GM21723 (cell line): Measurements from ENCODE around the gene IPPK.
"Not testable (repeated sequence)": the region's sequence is repeated elsewhere in the genome, so short reads cannot be mapped to it uniquely, and the experiment has no call there.

Source experiments
- ATAC-seq: cut with Tn5 transposase; IDR thresholded peaks from one replicate; pipeline ENCODE4 v1.9.1; 2021; ENCODE audit warnings: mild to moderate bottlenecking, moderate library complexity; ENCODE audit not compliant: unreplicated experiment

The IPPK gene

DNA sequence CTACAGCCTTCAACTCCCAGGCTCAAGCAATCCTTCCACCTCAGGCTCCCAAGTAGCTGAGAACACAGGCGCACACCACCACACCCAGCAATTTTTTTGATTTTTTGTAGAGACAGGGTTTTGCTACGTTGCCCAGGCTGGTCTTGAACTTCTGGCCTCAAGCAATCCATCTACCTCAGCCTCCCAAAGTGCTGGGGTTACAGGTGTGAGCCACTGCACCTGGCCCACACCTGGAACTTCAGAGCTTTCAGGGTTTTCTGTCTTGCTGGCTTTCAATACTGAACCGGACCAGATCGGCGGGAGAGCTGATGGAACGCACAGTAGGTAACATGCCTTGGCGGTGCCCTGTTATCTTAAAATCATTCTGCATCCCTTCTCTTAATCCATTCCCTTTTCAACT is 30.8 kb downstream of the IPPK start:
- no peak for ATAC-seq

DNA sequence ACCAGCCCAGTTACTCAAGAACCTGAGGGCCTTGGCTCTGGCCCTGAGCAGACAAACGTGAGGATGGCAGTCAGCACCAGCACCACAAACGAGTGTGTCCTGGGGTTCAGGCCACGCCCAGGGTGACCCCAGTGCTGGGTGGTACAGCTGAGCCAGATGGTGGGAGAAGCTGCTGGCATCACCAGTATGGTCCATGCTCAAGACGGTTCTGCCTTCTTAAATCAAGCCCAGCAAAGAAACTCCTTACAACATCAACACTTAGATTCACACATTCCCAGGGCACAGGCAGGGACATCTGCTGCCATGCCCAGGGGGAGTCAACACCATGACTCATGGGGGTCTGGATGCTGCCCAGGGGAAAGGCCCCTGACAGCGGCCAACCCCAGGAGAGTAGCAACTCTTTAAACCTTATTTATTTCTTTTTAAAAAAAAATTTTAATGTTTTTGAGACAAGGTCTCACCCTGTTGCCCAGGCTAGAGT is 31.3 kb downstream of the IPPK start:
- no peak for ATAC-seq

DNA sequence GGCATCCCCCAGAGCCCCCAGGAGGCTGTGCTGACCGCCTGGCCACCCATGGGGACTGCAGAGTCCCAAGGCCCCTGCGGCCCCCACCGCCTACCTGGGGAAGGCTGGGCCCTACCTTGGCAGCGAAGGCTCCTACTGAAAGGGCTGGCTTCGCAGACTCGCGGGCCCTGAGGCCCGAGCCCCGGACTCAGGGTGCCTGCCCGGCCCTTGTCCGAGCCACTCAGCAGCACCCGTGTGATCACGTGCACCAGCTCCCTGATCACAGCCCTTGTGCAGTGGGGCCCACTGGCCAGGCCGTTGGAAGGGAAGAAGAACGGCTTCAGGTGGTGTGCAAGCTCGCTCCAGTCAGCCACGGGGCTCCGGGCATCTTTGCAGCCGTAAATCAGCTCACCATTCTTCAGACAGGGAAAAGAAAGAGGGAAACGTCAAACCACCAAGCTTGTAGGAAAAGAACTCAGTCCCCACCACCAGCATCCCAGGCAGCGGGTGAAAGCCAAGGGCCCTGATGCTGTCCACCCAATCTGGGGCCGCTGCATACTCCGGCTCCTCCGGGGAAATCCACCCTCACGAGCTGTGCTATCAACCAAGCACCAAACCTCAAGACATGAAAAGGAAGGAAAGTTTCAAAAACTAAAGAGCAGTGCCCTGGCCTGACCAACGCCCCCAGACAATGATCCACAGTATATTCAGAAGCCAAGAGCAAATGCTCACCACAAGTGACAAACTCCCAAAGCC is 31.9 kb downstream of the IPPK start:
- no peak for ATAC-seq

DNA sequence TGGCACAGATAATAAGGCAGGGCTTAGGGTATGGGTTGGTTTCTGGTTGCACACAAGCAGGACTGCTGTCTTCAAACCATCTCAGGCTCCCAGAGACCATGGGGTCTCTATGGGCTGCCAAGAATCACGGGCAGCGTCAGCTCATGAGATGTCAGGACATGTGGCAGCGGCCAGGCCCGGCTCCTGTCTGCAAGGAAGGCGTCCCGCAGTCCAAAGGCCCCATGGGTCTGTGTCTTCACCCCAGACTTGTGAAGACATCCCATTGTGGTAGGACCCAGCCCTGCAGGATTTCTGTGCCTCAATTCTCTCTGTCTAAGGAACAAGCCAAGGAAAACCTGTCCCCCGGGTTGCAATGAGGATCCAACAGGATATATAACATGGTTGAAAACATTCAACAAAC is 32.6 kb downstream of the IPPK start:
- no peak for ATAC-seq

DNA sequence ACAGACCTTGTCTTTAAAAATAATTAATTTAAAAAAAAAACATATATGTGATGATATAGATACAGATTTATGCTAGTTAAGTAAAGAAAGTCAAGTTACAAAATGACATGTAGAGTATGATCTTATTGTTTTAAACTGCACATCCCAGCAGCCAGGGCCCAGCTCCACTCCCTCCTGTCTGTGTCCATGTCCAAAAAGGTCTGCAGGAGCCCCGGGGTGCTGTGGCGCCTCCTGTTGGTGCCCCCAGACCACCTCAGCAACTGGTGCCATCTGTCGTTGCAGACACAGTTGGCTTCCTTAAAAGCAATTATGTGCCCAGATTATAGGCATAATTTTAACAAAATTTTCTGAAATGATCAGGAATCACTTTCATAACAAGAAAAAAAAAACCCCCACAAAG is 33.3 kb downstream of the IPPK start:
- no peak for ATAC-seq

DNA sequence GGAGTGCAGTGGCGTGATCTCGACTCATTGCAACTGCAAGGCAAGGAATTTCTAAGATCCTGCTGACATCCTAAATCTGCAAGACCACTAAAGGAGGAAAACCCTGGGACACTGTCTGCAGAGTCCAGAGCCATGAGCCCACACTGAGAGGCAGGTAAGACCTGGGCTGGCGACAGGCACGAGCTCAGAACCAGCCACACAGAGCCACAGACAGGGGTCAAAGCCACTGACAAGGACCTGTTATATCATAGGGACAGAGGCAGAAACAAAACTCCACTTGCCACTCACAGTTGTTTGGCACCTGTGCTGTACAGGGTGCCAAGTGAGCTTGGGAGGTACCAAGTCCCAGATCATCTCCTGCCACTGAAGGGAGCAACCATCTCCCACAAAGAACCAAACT is 34.2 kb downstream of the IPPK start:
- ATAC-seq = no peak

DNA sequence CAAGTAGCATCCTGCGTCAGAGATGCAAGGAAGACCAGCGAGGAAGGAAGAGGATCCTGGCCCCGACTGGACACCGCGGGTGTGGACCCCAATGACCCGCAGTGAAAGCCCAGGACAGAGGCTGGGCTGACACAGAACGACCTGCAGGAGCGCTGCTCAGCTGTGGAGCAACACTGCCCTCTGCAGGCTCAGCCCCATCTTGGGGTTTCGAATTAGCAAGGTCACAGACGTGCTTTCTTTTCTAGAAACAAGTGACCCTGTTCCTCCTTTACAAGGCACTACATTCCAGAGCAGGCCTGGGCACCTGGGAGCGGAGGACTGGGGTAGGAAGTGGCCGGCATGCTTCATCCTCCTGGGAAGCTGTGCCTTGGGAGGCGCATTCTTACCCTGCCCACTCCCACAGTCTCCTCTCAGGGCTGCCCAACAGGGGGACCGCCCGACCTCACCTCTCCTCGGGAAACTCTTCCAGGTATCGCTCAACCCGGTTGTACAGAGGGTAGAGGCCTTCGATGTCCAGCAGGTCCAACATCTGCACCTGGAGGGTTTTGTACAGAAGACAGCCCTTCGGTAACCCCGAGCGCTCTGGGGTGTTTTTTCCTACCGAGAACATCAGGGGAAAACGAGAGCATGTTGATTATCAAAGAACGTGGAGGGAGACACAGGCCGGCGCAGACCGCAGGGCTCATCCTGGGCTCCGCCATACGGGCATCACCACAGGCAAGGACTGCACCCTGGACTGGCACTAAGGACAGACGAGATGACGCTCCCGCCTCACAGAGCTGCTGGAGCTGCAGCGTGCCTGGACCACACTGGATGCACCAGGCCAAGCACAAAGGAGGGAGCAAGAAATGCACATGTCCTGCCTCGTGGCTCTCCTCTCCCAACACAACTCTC is 35.0 kb downstream of the IPPK start:
- no peak for ATAC-seq

DNA sequence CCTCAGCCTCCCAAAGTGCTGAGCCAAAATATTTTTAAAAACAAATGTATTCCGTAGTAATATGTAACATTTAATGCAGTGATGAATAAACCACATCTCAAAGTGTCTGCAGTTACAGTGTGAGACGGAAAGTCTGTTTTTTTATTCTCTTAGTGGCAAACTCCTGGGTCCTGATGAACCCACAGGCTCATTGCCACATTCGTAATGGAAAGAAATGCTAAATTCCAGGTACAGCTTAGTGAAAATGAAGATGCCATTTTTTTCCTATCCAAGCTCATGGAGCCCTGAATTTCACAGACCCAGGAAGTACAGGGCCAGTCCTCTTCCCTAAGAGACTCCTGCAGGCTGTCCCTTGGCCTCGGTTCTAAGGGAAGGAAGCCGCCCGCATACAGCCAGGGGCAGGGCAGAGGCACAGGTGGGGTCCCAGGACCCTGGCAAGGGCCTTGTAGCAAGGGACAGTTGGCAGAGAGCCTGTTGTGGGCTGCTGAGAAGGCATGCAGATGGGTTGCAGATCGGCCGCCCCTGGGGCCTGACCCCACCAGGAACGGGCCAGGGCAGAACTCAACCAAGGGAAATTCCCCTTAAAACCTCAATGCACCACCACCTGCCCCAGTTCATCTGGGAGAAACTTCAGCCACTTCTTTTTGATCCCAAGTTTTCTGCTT is 36.2 kb downstream of the IPPK start:
- ATAC-seq = no peak

DNA sequence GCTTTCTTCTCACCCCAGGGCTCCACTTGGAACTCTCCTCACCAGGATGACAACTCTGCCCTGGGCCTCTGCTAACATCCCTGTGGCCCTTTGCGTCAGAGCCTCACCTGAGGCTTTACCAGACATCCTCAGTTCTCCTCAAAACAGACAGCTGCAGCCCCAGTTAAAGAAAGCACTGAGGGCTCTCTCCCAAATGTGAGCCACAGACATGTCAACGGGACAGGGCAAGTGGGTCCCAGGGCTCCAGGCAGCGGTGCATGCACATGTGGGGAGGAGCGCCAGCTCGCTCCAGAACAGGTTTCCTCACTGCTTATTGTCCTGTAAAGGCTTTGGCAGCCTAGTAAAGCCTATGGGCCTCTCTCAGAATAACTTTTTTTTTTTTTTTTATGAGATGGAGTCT is 37.3 kb downstream of the IPPK start:
- ATAC-seq = no peak

DNA sequence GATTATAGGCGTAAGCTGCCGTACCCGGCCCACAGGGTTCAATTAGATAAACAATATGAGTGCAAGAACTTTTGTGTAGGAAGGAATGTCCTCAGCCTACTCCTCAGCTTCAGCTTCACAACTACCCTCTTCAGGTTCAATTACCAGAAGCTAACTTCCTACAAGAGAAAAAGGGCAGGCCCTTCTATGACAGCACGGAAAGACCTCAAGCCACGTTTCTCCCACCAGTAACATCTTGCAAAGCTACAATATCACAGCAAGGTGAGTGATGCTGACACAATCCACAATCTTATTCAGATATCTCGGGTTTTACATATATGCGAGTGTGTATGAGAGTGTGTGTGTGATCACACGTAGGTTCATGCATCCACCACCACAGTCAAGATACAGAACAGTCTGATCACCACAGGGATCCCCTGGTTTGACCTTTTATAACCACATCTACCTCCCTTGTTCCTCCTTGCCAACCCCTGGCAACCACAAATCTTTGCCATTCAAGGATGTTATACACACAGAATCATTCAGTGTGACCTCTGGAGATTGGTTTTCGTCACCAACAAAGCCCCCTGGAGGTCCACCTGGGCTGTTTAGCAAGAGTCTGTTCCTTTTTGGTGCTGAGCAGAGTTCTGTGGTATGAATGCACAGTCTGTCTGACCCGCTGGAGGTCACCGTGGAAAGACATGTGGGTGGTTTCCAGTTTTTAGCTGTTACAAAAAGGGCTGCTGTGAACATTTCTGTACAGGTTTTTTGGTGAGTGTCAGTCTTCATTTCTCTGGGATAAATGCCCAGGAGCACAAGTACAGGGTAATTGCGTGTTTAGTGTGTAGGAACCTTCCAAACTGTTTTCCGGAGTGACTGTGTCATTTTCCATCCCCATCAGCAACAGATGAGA is 38.2 kb downstream of the IPPK start:
- no peak for ATAC-seq

DNA sequence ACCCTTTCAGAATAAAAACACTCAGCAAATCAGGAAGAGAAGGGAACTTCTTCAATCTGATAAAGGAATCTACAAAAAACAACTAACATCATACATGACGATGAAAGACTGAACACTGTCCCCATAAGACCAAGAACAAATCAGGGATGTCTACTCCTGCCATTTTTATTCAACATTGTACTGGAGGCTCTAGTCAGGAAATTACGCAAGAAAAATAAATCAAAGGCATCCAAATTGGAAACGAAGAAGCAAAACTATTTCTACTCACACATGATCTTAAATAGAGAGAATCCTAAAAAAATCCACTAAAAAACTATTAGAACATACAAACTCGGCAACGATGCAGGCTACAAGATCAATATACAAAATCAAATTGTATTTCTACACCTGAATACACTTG is 42.3 kb downstream of the IPPK start:
- ATAC-seq = no peak

DNA sequence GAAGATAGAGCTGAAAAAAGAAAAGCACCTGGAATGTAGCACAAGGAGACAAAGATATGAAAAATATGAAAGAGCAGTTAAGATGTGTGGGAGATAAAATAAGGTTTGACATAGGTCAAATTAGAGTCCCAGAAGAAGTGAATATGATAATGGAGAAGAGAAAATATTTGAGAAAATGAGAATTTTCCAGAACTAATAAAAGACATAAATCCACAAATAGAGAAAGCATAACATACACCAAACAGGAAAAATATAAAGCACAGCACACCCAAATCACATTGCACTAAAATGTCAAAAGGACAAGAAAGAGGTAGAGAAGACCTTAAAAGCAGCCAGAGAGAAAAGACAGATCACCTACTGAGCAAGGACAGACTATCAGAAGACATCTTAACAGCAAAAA is 43.4 kb downstream of the IPPK start:
- ATAC-seq = no peak

DNA sequence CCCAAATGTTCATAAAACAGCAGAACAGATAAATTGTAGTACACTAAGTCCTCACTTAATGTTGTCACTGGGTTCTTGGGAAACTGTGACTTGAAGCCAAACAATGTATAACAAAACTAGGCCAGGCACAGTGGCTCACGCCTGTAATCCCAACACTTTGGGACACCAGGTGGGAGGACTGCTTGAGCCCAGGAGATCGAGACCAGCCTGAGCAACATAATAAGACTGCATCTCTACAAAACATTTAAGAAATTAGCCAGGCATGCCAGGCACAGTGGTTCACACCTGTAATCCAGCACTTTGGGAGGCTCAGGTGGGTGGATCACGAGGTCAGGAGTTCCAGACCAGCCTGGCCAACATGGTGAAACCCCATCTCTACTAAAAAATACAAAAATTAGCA is 46.0 kb downstream of the IPPK start:
- not testable (repeated sequence) for ATAC-seq

DNA sequence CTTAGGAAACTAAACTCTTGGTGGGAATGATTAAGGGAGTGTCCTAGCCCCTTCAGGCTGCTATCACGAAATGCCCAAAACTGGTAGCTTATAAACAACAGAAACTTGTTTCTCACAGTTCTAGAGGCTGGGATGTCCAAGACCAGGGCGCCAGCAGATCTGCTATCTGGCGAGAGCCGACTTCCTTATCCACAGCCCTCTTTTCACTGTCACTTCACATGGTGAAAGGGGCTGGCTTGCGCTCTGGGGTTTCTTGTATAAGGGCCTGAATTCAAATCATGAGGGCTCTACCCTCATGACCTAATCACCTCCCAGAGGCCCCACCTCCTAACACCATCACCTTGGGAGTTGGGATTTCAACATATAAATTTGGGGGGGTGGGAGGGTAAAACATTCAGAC is 49.1 kb downstream of the IPPK start:
- ATAC-seq = no peak

DNA sequence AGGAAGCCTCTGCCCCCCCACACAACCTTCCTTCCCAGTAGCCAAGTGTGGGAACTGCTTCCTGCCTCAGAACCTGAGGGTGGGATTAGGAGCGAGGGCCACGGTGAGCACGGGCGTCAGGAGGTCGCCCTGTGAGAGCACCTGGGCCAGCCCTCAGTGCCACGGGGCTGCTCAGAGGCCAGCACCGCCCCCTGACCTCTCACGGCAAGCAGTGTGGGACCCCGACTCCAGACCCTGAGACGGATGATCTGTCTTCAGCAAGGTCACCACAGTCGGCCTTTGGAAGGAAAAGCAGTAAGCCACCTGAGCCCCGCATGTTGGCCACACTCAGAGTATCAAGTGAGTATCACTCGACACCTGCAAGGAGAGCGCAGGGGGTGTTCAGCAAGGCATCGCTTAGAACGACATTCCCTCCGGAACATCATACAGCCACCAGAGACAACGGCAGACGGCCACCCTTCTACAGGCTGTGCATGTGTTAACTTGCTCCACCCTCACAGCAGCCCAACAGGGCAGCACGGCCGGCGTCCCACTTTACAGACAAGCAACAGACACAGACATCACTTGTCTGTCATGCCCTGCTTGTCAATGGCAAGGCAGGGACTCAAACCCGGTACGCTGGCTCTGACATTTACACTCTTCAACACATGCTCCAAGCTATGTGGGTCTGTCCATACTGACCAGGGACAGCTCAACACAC is 50.2 kb downstream of the IPPK start:
- ATAC-seq = no peak

DNA sequence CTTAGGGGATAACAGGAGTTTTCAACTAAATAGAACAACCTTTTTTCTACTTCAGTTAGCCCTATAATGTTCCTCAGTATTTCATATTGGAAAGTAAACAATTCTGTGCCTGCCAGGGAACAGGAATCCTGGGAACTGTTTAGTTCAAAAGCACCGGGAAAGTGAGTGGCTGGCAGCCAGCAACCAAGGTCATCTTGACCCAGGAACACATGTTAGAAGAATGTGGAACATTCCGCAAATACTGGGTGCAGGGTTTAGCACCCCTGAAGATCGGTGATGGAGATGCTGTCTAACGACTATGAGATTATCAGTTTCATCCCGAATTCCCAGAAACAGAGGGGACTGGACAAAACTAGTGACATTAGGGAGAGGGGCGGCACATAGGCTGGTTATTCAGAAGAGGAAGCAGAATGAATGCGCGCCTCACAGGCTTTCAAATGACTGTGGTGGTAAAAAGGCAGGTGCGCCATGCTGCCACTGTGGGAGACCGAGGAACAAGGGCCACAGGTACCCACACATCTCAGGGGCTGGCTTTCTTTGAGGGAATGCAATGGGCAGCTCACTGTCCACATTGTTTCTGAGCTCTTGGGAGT is 51.2 kb downstream of the IPPK start:
- no peak for ATAC-seq

DNA sequence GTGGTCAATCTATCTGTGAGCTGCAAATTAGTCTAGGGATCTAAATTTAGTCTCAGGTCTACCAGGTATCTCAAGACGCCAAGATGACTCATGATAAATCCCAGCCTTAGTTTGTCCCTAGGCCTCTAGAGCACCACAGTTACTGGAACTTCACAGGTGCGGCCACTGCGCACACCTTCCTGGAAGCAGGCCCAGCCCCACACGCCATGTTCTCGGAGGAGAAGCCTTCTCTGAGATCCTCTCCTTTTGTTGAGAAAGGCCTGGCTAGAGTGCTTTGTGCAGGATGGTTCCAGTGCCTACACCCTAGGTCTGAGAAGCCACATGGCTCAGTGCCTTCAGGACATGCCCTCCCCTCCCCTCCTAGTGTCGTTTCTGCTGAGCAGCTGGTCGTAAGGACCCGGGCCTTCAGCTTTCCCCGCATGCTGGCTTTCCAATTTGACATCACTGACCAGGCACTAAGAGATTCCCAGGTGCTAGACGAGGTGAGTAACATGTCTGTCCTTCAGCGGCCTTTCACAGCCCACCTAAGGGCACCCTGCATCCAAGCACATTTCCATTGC is 51.9 kb downstream of the IPPK start:
- no peak for ATAC-seq

DNA sequence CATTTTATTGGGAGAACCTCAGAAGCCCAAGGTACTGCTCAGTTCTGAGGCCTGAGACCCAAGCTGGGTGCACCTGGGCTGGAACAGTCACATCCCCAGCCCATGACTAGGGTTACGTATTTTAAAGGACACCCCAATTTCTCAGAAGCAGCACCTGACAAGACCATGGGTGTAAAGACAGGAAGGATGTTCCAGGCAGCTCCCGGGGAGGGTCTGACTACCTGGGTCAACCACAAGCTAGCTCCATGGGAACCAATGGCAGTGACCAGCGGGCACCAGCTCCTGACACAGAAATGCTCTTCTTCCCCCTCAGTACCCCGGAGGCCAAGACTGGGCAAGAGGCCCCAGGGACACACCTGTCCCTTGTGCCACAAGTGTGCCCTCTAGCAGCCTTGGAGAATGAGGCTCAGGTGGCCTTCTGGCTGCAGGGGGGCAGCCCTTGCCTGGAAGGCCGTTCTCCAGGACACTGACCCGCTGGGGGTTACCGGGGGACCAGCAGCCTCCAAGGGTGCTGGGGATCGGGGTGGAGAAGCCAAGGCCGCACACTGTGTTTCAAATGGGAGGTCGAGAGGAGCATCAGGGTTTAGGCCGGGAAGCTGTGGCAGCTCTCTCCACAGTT is 52.6 kb downstream of the IPPK start:
- ATAC-seq = no peak

DNA sequence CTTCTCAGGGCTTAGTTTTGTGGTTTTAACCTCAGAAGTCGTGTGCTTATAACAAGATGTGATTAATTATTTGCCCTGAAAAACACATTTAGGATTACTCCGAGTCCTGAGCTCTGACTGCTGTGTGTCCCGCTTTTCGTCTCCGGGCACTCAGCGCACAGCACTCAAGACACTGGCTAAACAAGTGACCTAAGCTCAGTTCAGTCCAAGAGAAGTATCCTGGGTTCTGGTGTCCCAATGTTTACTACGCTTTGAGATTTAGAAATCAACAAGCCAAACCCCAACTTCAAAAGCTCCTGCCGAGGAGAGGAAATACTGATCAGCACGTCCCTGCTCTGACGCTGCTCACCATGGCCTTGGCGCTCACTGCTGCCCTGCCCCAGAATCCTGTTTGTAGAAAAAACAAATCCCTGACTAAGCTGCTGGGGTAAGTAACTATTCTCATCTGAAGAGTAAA is 53.2 kb downstream of the IPPK start:
- ATAC-seq = no peak
